ENCODE results near the gene LCLAT1. TPM values are rescaled to one million over a fixed set of nuclear protein-coding genes. Genes with fewer than 3 reads are reported as not detected.

LCLAT1 gene
- total RNA-seq, 1 experiment from 2014 or later, result 32.9 TPM

DNA sequence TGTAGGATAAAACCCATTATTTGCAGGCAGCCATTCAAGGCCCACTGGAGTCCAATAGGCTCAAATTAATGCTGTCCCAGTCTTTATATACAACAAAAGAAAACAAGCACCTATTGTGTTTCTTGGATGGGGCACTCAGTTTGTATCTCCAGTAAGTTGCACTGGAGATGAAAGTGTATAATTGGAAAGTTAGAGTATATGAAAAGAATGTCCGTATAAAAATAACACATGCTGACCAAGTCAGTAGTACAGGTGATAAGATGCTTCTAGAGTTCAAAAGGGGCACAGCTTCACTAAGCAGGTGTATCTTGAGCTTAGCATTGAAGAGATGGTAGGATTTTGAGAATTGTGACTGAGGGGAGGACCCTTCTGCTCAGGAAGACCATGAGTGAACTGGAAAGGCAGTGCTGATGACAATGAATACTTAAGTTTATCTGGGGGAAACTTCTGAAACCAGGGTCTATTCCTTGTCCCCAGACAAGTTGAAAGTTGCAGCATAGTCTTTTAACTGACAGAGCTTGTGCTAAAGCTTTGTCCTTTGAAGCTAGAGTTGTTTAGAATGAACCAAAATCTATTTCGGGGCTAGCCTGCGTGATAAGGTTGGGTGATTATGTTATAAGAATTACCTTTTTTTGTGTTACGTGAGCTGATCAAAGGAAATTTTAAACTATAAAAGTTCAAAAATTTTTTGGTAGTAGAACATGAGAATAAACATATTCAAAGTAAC is 15.2 kb downstream of the LCLAT1 start:
- peaks cover 13% of the 10 kb centered on the region for H3K79me1 ChIP-seq (ENCODE audit: insufficient read depth, low read depth, low read length, poor library complexity, severe bottlenecking)
- H3K18ac ChIP-seq (ENCODE audit: insufficient read length, low read depth, low read length), result no peak overlapping the region
- H3K79me2 ChIP-seq (ENCODE audit: insufficient read depth, low read length), result peaks cover 3% of the 10 kb centered on the region; the same call in 1 of the 2 replicates
- TF ChIP-seq CTCF (conservative IDR thresholded peaks at IDR 0.05), result no peak
- no peak overlapping the region for H2BK20ac ChIP-seq (ENCODE audit: low read depth, low read length, poor library complexity, severe bottlenecking)
- peak overlapping the region in 1 of 3 experiments; percentile 82; a peak in 1 of 7 replicates for H3K27ac Mint-ChIP-seq
- H3K27me3 ChIP-seq (ENCODE audit: insufficient read depth, low read length), result no peaks in the 10 kb centered on the region
- H2AFZ ChIP-seq (ENCODE audit: low read length), result no peak overlapping the region
- no peak overlapping the region for H2BK15ac ChIP-seq (ENCODE audit: low read depth, low read length)
- no peak overlapping the region for H2BK120ac ChIP-seq (ENCODE audit: low read depth, low read length, poor library complexity, severe bottlenecking)
- H3K4me2 ChIP-seq (ENCODE audit: insufficient read depth, insufficient read length, low read length), result no peak overlapping the region
- no peak overlapping the region for H3K56ac ChIP-seq (ENCODE audit: insufficient read length, low read depth, low read length)
- H4K20me1 ChIP-seq (ENCODE audit: control insufficient read depth, insufficient read depth, insufficient read length), result no peaks in the 10 kb centered on the region
- H3K27ac ChIP-seq (ENCODE audit: insufficient read length, low read depth, low read length), result no peak overlapping the region
- no peak overlapping the region for H3K23ac ChIP-seq (ENCODE audit: insufficient read length, low read depth, low read length)
- H3K36me3 Mint-ChIP-seq (ENCODE audit: insufficient read depth in 1 of 3, low read depth in 3 of 3), result peaks cover 9 to 19% (median 15%) of the 10 kb centered on the region in 3 experiments
- no peak overlapping the region for H2AK5ac ChIP-seq (ENCODE audit: insufficient read length, low read length)
- H3K9me3 ChIP-seq (ENCODE audit: control insufficient read depth, low read depth, low read length), result no peaks in the 10 kb centered on the region
- H4K8ac ChIP-seq (replicated peaks; ENCODE audit: insufficient read length, low read depth, low read length), result no peak overlapping the region
- peaks cover 10% of the 10 kb centered on the region in 2 experiments; a peak in 4 of 5 replicates for H3K9me3 Mint-ChIP-seq
- no peaks in the 10 kb centered on the region for H3K23me2 ChIP-seq (ENCODE audit: insufficient read length, low read depth, low read length, poor library complexity, severe bottlenecking)
- H3K4ac ChIP-seq (ENCODE audit: low read depth, low read length), result no peak overlapping the region
- peaks cover 8% of the 10 kb centered on the region for H3K4me1 ChIP-seq (ENCODE audit: insufficient read depth, low read length)
- H3T11ph ChIP-seq (ENCODE audit: low read length), result no peak overlapping the region
- H3K9ac ChIP-seq (ENCODE audit: extremely low read depth, insufficient read length, low read length), result no peak overlapping the region
- no peak overlapping the region for H4K91ac ChIP-seq (ENCODE audit: insufficient read length, low read depth, low read length)
- H2BK5ac ChIP-seq (ENCODE audit: insufficient read length, low read length), result no peak overlapping the region
- no peak overlapping the region for H3K4me3 Mint-ChIP-seq
- no peak overlapping the region for H3K14ac ChIP-seq (ENCODE audit: insufficient read depth, low read length)
- H3K27me3 Mint-ChIP-seq (ENCODE audit: low read depth), result no peaks in the 10 kb centered on the region
- peaks cover 42 to 45% of the 10 kb centered on the region in 2 experiments for H3K4me1 Mint-ChIP-seq
- no peak for DNase-seq
- H2BK12ac ChIP-seq (ENCODE audit: insufficient read length, low read depth, low read length), result no peak overlapping the region
- H4K5ac ChIP-seq (ENCODE audit: insufficient read length, low read depth, low read length), result no peak overlapping the region
- no CpG with 5 or more reads among the region's 4 CpGs for WGBS (ENCODE audit: extremely low coverage, insufficient read length, low lambda C conversion rate)

Measured in H9 (cell line).